ENCODE data around the gene FCHSD2. TPM values are rescaled to one million over a fixed set of nuclear protein-coding genes. Genes with fewer than 3 reads are reported as not detected.

Gene FCHSD2
- total RNA-seq, 4 donors from 2014 or later, result 6.7 to 95.7 (median 10.2) TPM

GRCh38 chr11:72989727-72990126 is 152.4 kb downstream of the FCHSD2 start:
- peaks cover 0 to under 1% (median 0%) of the 10 kb centered on the region in 3 donors for H3K36me3 ChIP-seq
- no peak overlapping the region for H3K4me3 ChIP-seq
- no peak for DNase-seq
- TF ChIP-seq POLR2A (IDR thresholded peaks at IDR 0.05) (no peak), CTCF (IDR thresholded peaks at IDR 0.05) (no peak)
- H3K9me3 ChIP-seq, result no peaks in the 10 kb centered on the region
- no peaks in the 10 kb centered on the region for H3K27me3 ChIP-seq
- H3K27ac ChIP-seq, result no peak overlapping the region
- H3K4me1 ChIP-seq, result no peaks in the 10 kb centered on the region

- no peaks in the 10 kb centered on the region for H3K4me1 ChIP-seq
- no peaks in the 10 kb centered on the region for H3K27me3 ChIP-seq
- H3K27ac ChIP-seq, result no peak overlapping the region
- TF ChIP-seq POLR2A (IDR thresholded peaks at IDR 0.05) (no peak), CTCF (IDR thresholded peaks at IDR 0.05) (no peak)
- H3K9me3 ChIP-seq, result no peaks in the 10 kb centered on the region
- DNase-seq, result no peak
- peaks cover 0 to 6% (median 0%) of the 10 kb centered on the region in 3 donors for H3K36me3 ChIP-seq
- H3K4me3 ChIP-seq, result no peak overlapping the region
Measured at GRCh38 chr11:72988821-72989220, 153.3 kb downstream of the FCHSD2 start.

- H3K27ac ChIP-seq, result no peak overlapping the region
- no peaks in the 10 kb centered on the region for H3K9me3 ChIP-seq
- H3K4me1 ChIP-seq, result no peaks in the 10 kb centered on the region
- H3K36me3 ChIP-seq, result peaks cover 0 to 6% (median 0%) of the 10 kb centered on the region in 3 donors
- DNase-seq, result no peak
- H3K4me3 ChIP-seq, result no peak overlapping the region
- H3K27me3 ChIP-seq, result no peaks in the 10 kb centered on the region
- TF ChIP-seq POLR2A (IDR thresholded peaks at IDR 0.05) (no peak), CTCF (IDR thresholded peaks at IDR 0.05) (no peak)
Measured at GRCh38 chr11:72985645-72986044, 156.5 kb downstream of the FCHSD2 start.

GRCh38 chr11:72984453-72985077 is 157.6 kb downstream of the FCHSD2 start:
- H3K4me1 ChIP-seq, result no peaks in the 10 kb centered on the region
- no peak overlapping the region for H3K4me3 ChIP-seq
- H3K27me3 ChIP-seq, result no peaks in the 10 kb centered on the region
- H3K9me3 ChIP-seq, result no peaks in the 10 kb centered on the region
- TF ChIP-seq POLR2A (IDR thresholded peaks at IDR 0.05) (no peak), CTCF (IDR thresholded peaks at IDR 0.05) (no peak)
- no peak for DNase-seq
- H3K36me3 ChIP-seq, result peaks cover 0 to 6% (median 0%) of the 10 kb centered on the region in 3 donors
- H3K27ac ChIP-seq, result no peak overlapping the region

- Histone ChIP-seq H3K9me3 (no peaks in the 10 kb centered on the region), H3K4me1 (no peaks in the 10 kb centered on the region), H3K27ac (no peak overlapping the region), H3K36me3 (peaks cover 0 to 6% (median 0%) of the 10 kb centered on the region in 3 donors), H3K27me3 (no peaks in the 10 kb centered on the region), H3K4me3 (no peak overlapping the region)
- DNase-seq, result no peak
- no peak for TF ChIP-seq CTCF (IDR thresholded peaks at IDR 0.05)
- no peak for TF ChIP-seq POLR2A (IDR thresholded peaks at IDR 0.05)
Measured at GRCh38 chr11:72983560-72983959, 158.6 kb downstream of the FCHSD2 start.
